Stimulated activated CD8-positive, alpha-beta memory T cell treated with anti-CD3 and anti-CD28 coated beads, Interleukin-15, amount 100 ng/mL, for 4 hours (primary cell): ENCODE measurements around the gene ANKRD63.

ENCODE experiments used
- DNase-seq, 2 donors: peaks; one replicate each; pipeline ENCODE4 v3.0.0-alpha.2; 2020; ENCODE audit warnings: low read depth in 2 of 2

The ANKRD63 gene

GRCh38 chr15:40243126-40243810, 39.6 kb downstream of the ANKRD63 start:
- no peak for DNase-seq

- DNase-seq: no peak
These were observed 40.3 kb downstream of the ANKRD63 start for GRCh38 chr15:40242601-40243000.

- DNase-seq: no peak
These were observed 40.7 kb downstream of the ANKRD63 start for GRCh38 chr15:40242213-40242599.

- no peak for DNase-seq
These were observed 41.3 kb downstream of the ANKRD63 start for GRCh38 chr15:40241269-40242212.

- no peak for DNase-seq
These were observed 42.1 kb downstream of the ANKRD63 start for GRCh38 chr15:40240619-40241221.

GRCh38 chr15:40239693-40240618, 42.9 kb downstream of the ANKRD63 start:
- DNase-seq: no peak

GRCh38 chr15:40239404-40239692, 43.5 kb downstream of the ANKRD63 start:
- DNase-seq: no peak

GRCh38 chr15:40238532-40239403, 44.1 kb downstream of the ANKRD63 start, which contains the start of gene PAK6:
Gene PAK6, plus strand, starts transcription at chr15:40239063. Its CDS starts 25,723 bp downstream, at chr15:40264786.
- DNase-seq: no peak

- DNase-seq: no peak
These were observed 47.5 kb downstream of the ANKRD63 start for GRCh38 chr15:40235201-40235885.

GRCh38 chr15:40234783-40235182, 48.1 kb downstream of the ANKRD63 start:
- no peak for DNase-seq

- DNase-seq: no peak
These were observed 48.9 kb downstream of the ANKRD63 start for GRCh38 chr15:40233727-40234577.

- no peak for DNase-seq
These were observed 50.2 kb downstream of the ANKRD63 start for GRCh38 chr15:40232625-40233070.
